ENCODE measurements around the gene PGGT1B. TPM values are rescaled to one million over a fixed set of nuclear protein-coding genes. Genes with fewer than 3 reads are reported as not detected.

The PGGT1B gene
- polyA plus RNA-seq, 1 donor from 2014 or later, result 6.6 TPM

GRCh38 chr5:115192098-115192497 lies 70.6 kb downstream of the PGGT1B start:
- no peaks in the 10 kb centered on the region for H3F3A ChIP-seq (ENCODE audit: insufficient read depth, low read length, poor library complexity, severe bottlenecking)
- no peak overlapping the region for H3K4me3 ChIP-seq (ENCODE audit: low read length)
- H3K36me3 ChIP-seq (ENCODE audit: insufficient read depth, low read length), result no peaks in the 10 kb centered on the region
- H3K27ac ChIP-seq (ENCODE audit: low read length), result no peak overlapping the region
- no peaks in the 10 kb centered on the region for H4K20me1 ChIP-seq (ENCODE audit: insufficient read depth)
- TF ChIP-seq POLR2AphosphoS5 (IDR thresholded peaks at IDR 0.05) (no peak), REST (IDR thresholded peaks at IDR 0.05; ENCODE audit: borderline replicate concordance) (no peak), RAD21 (conservative IDR thresholded peaks at IDR 0.05) (no peak), MXI1 (conservative IDR thresholded peaks at IDR 0.05; ENCODE audit: poor library complexity, severe bottlenecking) (no peak)
- H3K4me2 ChIP-seq (ENCODE audit: low read length), result no peak overlapping the region
- no peaks in the 10 kb centered on the region for H3K27me3 ChIP-seq (ENCODE audit: insufficient read depth, low read depth, low read length)
- no peak overlapping the region for H3K9ac ChIP-seq (ENCODE audit: low read length)
- no peaks in the 10 kb centered on the region for H3K9me3 ChIP-seq (ENCODE audit: low read length)
- H3K9me2 ChIP-seq (ENCODE audit: insufficient read depth, low read length), result no peaks in the 10 kb centered on the region
- H3K79me2 ChIP-seq (replicated peaks; ENCODE audit: insufficient read depth, low read length), result no peaks in the 10 kb centered on the region
- no peak overlapping the region for H2AFZ ChIP-seq (ENCODE audit: low read depth, low read length)

DNA sequence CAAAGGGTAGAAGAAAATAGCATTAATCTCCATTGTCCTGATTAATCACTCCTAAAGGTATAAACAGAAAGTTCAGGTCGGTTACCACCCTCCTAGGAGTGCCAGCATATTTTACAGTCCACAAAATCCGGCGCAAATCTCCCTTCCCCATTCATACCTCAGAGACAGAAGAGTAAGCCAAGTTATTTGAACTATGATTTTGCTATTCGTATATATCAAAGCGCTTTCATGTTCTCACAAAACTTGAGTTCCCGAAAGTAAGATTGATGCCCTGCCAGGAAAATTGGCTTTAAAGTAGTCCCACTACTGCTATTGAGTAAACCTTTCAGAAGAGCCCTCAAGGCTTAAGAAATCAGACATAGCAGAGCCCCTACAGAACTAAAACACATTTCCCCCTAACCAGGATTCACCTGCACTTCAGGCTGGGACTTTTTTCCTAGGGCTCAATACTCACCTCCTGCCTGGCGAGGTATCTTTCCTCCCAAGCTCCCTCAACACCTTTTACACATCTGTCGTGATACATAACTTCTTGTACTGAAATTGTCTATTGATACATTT lies 71.1 kb downstream of the PGGT1B start:
- Histone ChIP-seq H4K20me1 (ENCODE audit: insufficient read depth) (no peaks in the 10 kb centered on the region), H3K79me2 (replicated peaks; ENCODE audit: insufficient read depth, low read length) (no peaks in the 10 kb centered on the region), H3K4me2 (ENCODE audit: low read length) (no peak overlapping the region), H3K27ac (ENCODE audit: low read length) (no peak overlapping the region), H3K9me3 (ENCODE audit: low read length) (no peaks in the 10 kb centered on the region), H3K27me3 (ENCODE audit: insufficient read depth, low read depth, low read length) (no peaks in the 10 kb centered on the region), H3K9ac (ENCODE audit: low read length) (no peak overlapping the region), H3K36me3 (ENCODE audit: insufficient read depth, low read length) (no peaks in the 10 kb centered on the region), H3K4me3 (ENCODE audit: low read length) (no peak overlapping the region), H2AFZ (ENCODE audit: low read depth, low read length) (no peak overlapping the region), H3F3A (ENCODE audit: insufficient read depth, low read length, poor library complexity, severe bottlenecking) (no peaks in the 10 kb centered on the region), H3K9me2 (ENCODE audit: insufficient read depth, low read length) (no peaks in the 10 kb centered on the region)
- TF ChIP-seq REST (IDR thresholded peaks at IDR 0.05; ENCODE audit: borderline replicate concordance), result no peak
- TF ChIP-seq MXI1 (conservative IDR thresholded peaks at IDR 0.05; ENCODE audit: poor library complexity, severe bottlenecking), result no peak
- TF ChIP-seq CTCF (IDR thresholded peaks at IDR 0.05; ENCODE audit: poor library complexity, severe bottlenecking), result no peak
- no peak for TF ChIP-seq POLR2AphosphoS5 (IDR thresholded peaks at IDR 0.05)
- TF ChIP-seq EP300 (conservative IDR thresholded peaks at IDR 0.05; ENCODE audit: poor library complexity, severe bottlenecking), result no peak
- no peak for TF ChIP-seq TAF1 (IDR thresholded peaks at IDR 0.05; ENCODE audit: low read depth)
- no peak for TF ChIP-seq SMC3 (conservative IDR thresholded peaks at IDR 0.05; ENCODE audit: poor library complexity)

Measured in neural cell (in vitro differentiated cells).